Caco-2 (cell line): ENCODE data around the gene LIFR. TPM values are rescaled to one million over a fixed set of nuclear protein-coding genes. Genes with fewer than 3 reads are reported as not detected.
A peak's percentile ranks its signal among the peaks of the same experiment; 100 is the strongest.

Experiments
- BruUV-seq: library from RNA; stranded (reverse); fragments of 400-500 nt; replicated peaks from 2 replicates; lab custom pipeline; 2021; lab: Mats Ljungman, UMichigan
- CTCF ChIA-PET: fragments of 300-600 bp; sonication (Branson Sonifier 250); formaldehyde crosslinking; loops from one replicate; lab custom pipeline; 2022; ENCODE audit warnings: antibody characterized with exemption; lab: Charles Lee
- POLR2A ChIA-PET: fragments of 300-600 bp; sonication (Branson Sonifier 250); formaldehyde crosslinking; loops from one replicate; lab custom pipeline; 2022; ENCODE audit warnings: antibody characterized with exemption; lab: Charles Lee
- DNase-seq, 2 experiments: peaks; one replicate each; pipeline versions ENCODE4 v3.0.0 to v3.0.0-alpha.2; 2020 to 2022
- H3K27me3 ChIP-seq: replicated peaks from 2 replicates; pipeline ENCODE4 v1.6.0; 2011; ENCODE audit warnings: low read length; ENCODE audit not compliant: control insufficient read depth, insufficient read depth
- H3K36me3 ChIP-seq: 2 replicates; pipeline ENCODE4 v1.5.1; 2011; ENCODE audit warnings: low read length; ENCODE audit not compliant: control insufficient read depth, insufficient read depth
- H3K4me1 ChIP-seq: fragments of 250-450 bp; sonication (Bioruptor Pico); 2 replicates; pipeline ENCODE4 v1.5.1; 2020; ENCODE audit warnings: mild to moderate bottlenecking
- H3K4me3 ChIP-seq: 2 replicates; pipeline ENCODE4 v1.5.1; 2011; ENCODE audit warnings: low read depth, mild to moderate bottlenecking, control low read depth, low read length
- H3K9me3 ChIP-seq: fragments of 250-450 bp; sonication (Bioruptor Pico); 2 replicates; pipeline ENCODE4 v1.5.1; 2020; ENCODE audit warnings: mild to moderate bottlenecking, moderate library complexity
- H3K27ac Mint-ChIP-seq: one replicate; pipeline ENCODE4 v1.8.0; 2022; ENCODE audit warnings: mixed read lengths; ENCODE audit not compliant: unreplicated experiment
- H3K27me3 Mint-ChIP-seq: one replicate; pipeline ENCODE4 v1.8.0; 2022; ENCODE audit warnings: mixed read lengths; ENCODE audit not compliant: insufficient read depth, unreplicated experiment
- H3K36me3 Mint-ChIP-seq: one replicate; pipeline ENCODE4 v1.8.0; 2022; ENCODE audit warnings: mild to moderate bottlenecking, mixed read lengths; ENCODE audit not compliant: insufficient read depth, unreplicated experiment
- H3K4me1 Mint-ChIP-seq: one replicate; pipeline ENCODE4 v1.8.0; 2022; ENCODE audit warnings: low read depth, mixed read lengths; ENCODE audit not compliant: unreplicated experiment
- H3K4me3 Mint-ChIP-seq: one replicate; pipeline ENCODE4 v1.8.0; 2022; ENCODE audit warnings: mild to moderate bottlenecking, moderate library complexity, mixed read lengths; ENCODE audit not compliant: unreplicated experiment
- H3K9me3 Mint-ChIP-seq: one replicate; pipeline ENCODE4 v1.8.0; 2022; ENCODE audit warnings: mixed read lengths; ENCODE audit not compliant: unreplicated experiment
- intact Hi-C: fragments of 100-400 bp; cut with micrococcal nuclease; formaldehyde crosslinking; loops from one replicate; pipeline ENCODE4 v1.10.0; 2022; ENCODE audit not compliant: unreplicated experiment
- total RNA-seq: library from RNA; stranded (reverse); gene quantifications from 2 replicates; pipeline ENCODE4 v1.2.3, GENCODE V29; 2022
- TF ChIP-seq, protein P1 (sequence below), 2 experiments: fragments of 200-600 bp in 1 of 2; IDR thresholded peaks; 1 replicate in 1 of 2; 2 replicates in 1 of 2; pipeline versions ENCODE4 v1.5.1 to v1.8.0; 2011 to 2022; ENCODE audit warnings: antibody characterized with exemption in 1 of 2, control low read depth in 1 of 2, inconsistent platforms in 1 of 2, low read depth in 1 of 2, low read length in 1 of 2, mild to moderate bottlenecking in 1 of 2, moderate library complexity in 1 of 2; ENCODE audit not compliant: insufficient read depth in 1 of 2, severe bottlenecking in 1 of 2, unreplicated experiment in 1 of 2

The LIFR gene
- total RNA-seq, 1 experiment from 2014 or later = 5.1 TPM

DNA sequence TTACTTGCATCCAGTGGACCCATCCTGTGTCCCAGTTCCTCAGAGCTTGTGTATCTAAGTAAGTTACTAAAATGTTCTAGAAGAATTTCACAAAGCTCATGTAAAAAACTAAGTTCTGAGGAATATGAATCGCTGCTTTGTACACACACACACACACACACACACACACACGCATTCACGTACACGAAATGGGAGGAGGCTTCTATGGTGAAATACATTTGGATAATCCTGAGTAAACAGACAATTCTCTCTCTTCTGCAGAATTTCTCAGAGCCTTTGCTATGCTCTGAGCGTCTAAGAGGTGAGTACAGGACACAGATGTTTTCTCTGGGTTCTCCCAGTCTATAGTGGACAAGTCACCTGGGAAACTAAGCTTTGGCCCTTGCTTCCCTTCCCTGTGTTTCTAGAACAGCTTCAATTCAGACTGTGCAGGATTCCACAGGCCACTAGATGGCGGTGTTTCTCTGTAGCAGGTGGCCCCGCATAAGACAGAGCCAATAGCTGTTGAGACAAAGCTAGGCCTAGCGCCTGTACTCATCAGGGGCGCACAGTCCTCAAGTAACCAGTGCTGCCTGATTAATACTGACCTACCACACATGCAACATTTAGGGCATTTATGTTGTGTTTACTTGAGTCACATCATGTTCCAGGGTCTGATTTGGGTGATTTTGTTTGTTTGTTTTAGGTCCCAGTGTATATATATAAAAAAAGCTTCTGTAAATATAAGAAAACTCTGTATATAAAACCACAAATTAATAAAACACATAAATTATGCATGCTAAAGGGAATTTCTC is 114.8 kb downstream of the LIFR start:
- H3K4me3 ChIP-seq = no peak overlapping the region
- CTCF ChIA-PET = interaction anchor here (0.5 to 5.0 kb wide), 60 partner anchors 8 to 480 kb away, joined by 3 to 189 read pairs (median 6); no protein-coding TSS in a partner anchor
- Mint-ChIP-seq H3K27ac (no peak overlapping the region), H3K27me3 (no peaks in the 10 kb centered on the region), H3K36me3 (no peaks in the 10 kb centered on the region), H3K4me3 (no peak overlapping the region), H3K9me3 (no peaks in the 10 kb centered on the region), H3K4me1 (no peaks in the 10 kb centered on the region)
- intact Hi-C loops = loop anchor here (1.0 to 5.0 kb wide), 7 partner anchors 21 to 481 kb away; no protein-coding TSS in a partner anchor
- TF ChIP-seq, protein P1, sequence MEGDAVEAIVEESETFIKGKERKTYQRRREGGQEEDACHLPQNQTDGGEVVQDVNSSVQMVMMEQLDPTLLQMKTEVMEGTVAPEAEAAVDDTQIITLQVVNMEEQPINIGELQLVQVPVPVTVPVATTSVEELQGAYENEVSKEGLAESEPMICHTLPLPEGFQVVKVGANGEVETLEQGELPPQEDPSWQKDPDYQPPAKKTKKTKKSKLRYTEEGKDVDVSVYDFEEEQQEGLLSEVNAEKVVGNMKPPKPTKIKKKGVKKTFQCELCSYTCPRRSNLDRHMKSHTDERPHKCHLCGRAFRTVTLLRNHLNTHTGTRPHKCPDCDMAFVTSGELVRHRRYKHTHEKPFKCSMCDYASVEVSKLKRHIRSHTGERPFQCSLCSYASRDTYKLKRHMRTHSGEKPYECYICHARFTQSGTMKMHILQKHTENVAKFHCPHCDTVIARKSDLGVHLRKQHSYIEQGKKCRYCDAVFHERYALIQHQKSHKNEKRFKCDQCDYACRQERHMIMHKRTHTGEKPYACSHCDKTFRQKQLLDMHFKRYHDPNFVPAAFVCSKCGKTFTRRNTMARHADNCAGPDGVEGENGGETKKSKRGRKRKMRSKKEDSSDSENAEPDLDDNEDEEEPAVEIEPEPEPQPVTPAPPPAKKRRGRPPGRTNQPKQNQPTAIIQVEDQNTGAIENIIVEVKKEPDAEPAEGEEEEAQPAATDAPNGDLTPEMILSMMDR (IDR thresholded peaks at IDR 0.05; ENCODE audit: insufficient read depth in 1 of 2, low read depth in 1 of 2, low read length in 1 of 2, severe bottlenecking in 1 of 2, unreplicated experiment in 1 of 2) = peak; percentile 93 to 97
- H3K9me3 ChIP-seq = no peaks in the 10 kb centered on the region
- no peaks in the 10 kb centered on the region for H3K27me3 ChIP-seq
- H3K36me3 ChIP-seq = no peaks in the 10 kb centered on the region
- POLR2A ChIA-PET = interaction anchor here (0.6 to 1.0 kb wide), 2 partner anchors 20 to 368 kb away, joined by 3 read pairs; no protein-coding TSS in a partner anchor
- no TSS peak for BruUV-seq
- peak; percentile 89 to 90 for DNase-seq
- no peaks in the 10 kb centered on the region for H3K4me1 ChIP-seq

DNA sequence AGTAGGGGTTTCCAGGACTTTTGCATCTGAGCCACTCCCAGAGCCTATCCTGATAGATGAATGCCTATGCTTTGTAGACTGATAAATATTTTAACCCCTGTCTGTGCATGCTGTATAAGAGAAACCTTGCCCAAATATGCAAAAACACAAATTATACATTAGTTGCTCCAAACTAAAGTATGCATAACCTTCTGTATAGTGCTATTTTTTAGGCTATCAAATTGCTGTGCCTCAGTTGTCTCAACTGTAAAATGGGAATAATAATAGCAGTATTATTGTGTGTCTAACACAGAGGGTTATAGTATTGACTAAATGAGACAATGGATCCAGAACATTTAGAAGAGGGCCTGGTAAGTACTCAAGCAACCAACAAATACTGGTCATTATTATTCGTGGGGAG is 117.7 kb downstream of the LIFR start:
- Mint-ChIP-seq H3K36me3 (no peaks in the 10 kb centered on the region), H3K4me1 (no peaks in the 10 kb centered on the region), H3K4me3 (no peak overlapping the region), H3K27me3 (no peaks in the 10 kb centered on the region), H3K9me3 (no peaks in the 10 kb centered on the region), H3K27ac (no peak overlapping the region)
- no peak for DNase-seq
- no TSS peak for BruUV-seq
- intact Hi-C loops = no loop called here
- ChIA-PET CTCF (no interaction called here), POLR2A (no interaction called here)
- no peaks in the 10 kb centered on the region for H3K27me3 ChIP-seq
- TF ChIP-seq, protein P1 (IDR thresholded peaks at IDR 0.05; ENCODE audit: insufficient read depth in 1 of 2, low read depth in 1 of 2, low read length in 1 of 2, severe bottlenecking in 1 of 2, unreplicated experiment in 1 of 2) = no peak
- H3K9me3 ChIP-seq = no peaks in the 10 kb centered on the region
- H3K36me3 ChIP-seq = no peaks in the 10 kb centered on the region
- no peaks in the 10 kb centered on the region for H3K4me1 ChIP-seq
- no peak overlapping the region for H3K4me3 ChIP-seq

DNA sequence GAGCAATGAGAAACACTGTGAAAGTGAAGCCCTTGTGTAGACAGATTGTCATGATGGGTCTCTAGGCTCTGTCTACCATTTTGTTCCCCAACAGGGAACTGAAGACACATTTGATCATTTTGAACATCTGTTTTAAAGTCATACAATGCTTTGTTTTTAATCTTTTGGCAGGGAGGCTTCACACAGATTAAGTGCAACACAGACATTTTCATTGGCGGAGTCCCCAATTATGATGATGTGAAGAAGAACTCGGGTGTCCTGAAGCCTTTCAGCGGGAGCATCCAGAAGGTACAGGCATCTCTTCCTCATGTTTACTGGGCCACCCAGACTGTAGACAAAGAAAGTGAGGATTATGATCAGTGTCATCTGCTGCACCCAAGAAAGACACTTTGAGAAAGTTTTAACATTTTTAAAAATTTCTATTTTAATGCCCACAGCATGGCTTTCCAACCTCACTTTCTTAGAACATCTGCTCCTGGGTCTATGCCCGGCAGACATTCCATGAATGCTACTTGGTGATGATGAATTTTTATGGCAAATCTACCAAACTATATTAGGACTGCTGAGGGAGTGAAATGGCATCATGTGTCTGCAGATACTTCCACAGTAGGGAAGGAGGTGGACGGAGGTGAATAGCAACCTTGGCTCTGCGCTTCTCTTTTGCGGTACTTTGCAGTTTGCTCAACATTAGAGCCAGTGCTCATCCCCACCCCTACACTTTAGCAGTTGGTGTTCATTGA is 121.3 kb downstream of the LIFR start:
- Histone ChIP-seq H3K36me3 (no peaks in the 10 kb centered on the region), H3K4me3 (no peak overlapping the region), H3K9me3 (no peaks in the 10 kb centered on the region), H3K4me1 (no peaks in the 10 kb centered on the region), H3K27me3 (no peaks in the 10 kb centered on the region)
- H3K27me3 Mint-ChIP-seq = no peaks in the 10 kb centered on the region
- H3K4me3 Mint-ChIP-seq = no peak overlapping the region
- ChIA-PET POLR2A (no interaction called here), CTCF (no interaction called here)
- H3K27ac Mint-ChIP-seq = no peak overlapping the region
- H3K9me3 Mint-ChIP-seq = no peaks in the 10 kb centered on the region
- H3K4me1 Mint-ChIP-seq = no peaks in the 10 kb centered on the region
- no peaks in the 10 kb centered on the region for H3K36me3 Mint-ChIP-seq
- no TSS peak for BruUV-seq
- no peak for DNase-seq
- intact Hi-C loops = no loop called here
- TF ChIP-seq, protein P1 (IDR thresholded peaks at IDR 0.05; ENCODE audit: insufficient read depth in 1 of 2, low read depth in 1 of 2, low read length in 1 of 2, severe bottlenecking in 1 of 2, unreplicated experiment in 1 of 2) = no peak
